HG03442 (cell line): ENCODE measurements around the gene ANKRD62.
A peak's percentile ranks its signal among the peaks of the same experiment; 100 is the strongest.

Experiments used
- ATAC-seq: cut with Tn5 transposase; IDR thresholded peaks from one replicate; pipeline ENCODE4 v1.9.1; 2021; ENCODE audit warnings: mild to moderate bottlenecking, moderate library complexity; ENCODE audit not compliant: unreplicated experiment

Gene ANKRD62

DNA sequence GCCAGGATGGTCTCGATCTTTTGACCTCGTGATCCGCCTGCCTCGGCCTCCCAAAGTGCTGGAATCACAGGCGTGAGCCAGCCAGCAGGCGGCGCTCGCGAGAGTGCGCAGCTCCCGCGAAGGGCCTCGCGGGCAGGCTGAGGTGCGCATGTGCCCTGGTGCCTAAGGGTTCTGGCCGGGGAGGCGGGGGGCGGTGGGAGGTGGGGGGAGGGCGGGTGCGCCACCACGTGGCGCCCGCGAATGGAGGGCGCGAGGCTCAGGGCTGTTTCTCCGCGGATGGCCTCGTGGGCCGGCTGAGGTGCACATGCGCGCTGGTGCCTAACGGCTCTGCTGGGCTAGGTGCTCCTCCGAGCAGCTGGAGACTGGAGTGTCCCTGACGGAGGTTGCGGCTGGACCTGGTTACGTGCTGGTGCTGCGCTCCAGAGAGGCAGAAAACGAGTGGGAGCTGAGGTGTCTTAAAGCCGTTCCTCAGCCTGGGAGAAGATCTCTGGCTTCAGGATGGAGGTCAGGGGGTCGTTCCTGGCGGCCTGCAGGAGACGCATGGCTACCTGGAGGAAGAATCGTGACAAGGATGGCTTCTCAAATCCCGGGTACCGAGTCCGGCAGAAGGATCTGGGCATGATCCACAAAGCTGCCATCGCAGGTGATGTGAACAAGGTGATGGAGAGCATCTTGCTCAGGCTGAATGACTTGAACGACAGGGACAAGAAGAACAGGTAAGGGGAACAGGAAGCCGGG lies at the start of gene ANKRD62:
TSS of gene ANKRD62 (plus strand) at position 324 of the 738 bp plus-strand sequence. CDS start at position 499, 175 bp downstream.
- no peak for ATAC-seq

DNA sequence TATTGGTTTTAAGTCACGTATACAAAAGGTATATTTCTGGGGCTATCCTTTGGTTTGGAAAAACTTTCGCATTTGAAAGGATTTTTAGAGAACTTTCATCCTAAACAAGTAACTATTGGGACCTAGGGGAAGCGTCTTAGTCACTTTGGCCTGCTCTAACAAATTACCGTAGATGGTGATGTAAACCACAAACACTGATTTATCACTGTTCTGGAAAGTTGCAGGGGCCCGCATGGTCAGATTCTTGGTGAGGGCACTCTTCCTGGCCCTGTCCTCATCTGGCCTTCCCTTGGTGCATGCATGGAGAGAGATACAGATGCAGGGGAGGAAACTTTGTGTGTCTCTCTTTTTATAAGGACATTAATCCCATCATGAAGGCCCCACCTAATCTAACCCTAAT lies 49.1 kb upstream of the ANKRD62 start:
- no peak for ATAC-seq

DNA sequence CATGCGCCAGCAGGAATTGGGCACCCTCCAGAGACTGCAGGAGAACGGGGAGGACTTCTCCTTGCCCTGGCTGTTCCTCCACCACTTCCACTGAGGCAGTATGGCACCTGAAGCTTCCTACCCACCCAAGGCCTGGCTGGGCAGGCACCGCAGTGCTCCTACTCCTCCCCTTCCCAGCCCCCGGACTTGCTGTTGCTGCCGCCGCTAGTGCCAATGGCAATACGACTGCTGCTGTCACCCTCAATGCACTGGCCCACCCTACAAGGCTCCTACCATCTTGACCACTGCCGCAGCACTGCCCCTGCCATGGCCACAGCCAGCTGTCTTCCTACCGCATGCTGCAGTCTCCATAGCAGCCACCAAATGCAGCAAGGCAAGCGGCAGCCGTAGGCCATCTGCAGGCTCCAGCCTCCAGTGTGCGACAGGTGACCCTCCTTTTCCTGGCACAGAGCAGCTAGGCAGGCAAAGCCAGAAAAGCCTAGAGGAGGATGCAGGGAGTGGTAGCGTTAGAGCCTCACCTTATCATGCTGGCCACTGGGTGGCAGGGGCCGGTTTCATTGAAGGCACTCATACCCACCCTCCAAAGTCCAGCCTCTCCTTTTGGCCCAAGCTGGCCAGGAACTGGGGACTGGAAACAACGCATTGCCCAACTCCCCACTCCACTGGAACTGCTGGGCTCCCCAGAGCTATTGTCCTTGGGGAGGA lies 47.4 kb upstream of the ANKRD62 start:
- no peak for ATAC-seq

DNA sequence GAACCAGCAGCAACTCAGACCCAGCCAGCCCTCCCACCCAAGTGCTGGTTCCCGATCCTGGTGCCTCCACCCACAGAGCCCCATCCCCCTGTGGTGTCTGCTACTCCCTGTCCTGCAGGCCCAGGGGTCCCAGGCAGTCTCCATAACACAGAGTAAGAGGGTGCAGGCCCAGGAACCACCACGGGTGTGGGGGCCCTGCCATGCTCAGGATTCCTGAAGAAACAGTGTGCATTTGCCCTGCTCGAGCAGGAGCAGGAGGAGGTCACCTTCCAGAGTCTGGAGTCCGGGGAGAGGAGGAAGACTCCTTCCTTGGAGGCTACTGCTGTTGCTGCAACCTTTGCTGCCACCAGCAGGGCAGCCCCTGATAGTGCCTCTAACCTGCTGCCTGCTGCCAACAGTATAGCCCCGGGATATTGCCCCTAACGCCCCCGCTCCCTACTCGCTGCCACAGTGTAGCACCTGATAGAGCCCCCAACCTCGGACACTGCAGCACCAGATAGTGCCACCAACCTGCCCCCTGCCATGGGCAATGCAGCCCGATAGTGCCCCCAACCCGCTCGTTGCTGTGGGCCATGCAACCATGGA lies 46.8 kb upstream of the ANKRD62 start:
- no peak for ATAC-seq

DNA sequence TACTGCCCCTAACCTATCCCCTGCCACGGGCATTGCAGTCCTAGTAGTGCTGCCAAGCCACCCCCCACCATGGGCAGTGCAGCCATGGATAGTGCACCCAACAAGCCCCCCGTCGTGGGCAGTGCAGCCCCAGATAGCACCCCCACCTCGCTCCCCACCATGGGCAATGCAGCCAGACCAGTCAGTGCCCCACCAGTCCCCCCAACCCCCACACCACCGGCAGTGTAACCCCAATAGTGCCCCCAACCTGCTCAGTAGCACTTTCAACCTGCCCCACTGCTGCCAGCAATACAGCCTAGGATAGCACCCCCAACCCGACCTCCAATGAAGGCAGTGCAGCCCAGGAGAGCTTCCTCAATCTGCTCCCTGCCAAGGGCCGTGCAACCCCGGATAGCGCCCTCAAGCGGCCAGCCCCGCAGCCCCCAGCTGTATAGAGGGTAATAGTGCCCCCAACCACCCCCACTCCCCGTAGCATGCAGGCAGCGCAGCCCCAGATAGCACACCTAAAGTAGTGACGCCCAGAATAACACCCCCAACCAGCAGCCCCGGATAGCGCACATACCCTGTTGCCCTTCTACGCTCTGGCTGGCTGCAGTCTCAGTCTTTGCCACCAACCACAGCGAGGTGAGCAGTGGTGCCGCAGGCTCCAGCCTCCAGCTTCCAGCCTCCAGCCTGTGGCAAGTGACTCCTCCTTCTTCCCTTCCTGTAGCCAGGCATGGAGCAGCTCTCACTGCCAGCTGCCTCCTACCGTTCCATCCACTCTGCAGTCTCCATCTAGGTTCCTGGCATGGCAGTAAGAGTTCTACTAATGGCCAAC lies 45.4 kb upstream of the ANKRD62 start:
- ATAC-seq: no peak

DNA sequence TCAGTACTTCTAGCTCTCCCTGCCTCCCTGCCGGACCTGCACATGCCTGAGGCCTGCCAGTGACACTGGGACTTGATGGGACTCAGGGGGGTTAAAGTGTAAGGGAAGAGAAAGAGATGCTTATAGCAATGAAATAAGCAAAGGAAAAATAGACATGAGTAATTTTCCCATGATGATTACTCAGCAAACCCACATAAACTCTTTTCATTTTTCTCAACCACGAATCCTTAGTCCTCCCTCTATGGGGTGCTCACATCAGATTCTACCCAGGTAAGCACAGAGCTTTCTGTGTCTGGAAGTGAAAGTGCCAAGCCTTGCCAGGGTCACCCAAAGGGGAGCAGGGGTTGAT lies 44.8 kb upstream of the ANKRD62 start:
- no peak for ATAC-seq

DNA sequence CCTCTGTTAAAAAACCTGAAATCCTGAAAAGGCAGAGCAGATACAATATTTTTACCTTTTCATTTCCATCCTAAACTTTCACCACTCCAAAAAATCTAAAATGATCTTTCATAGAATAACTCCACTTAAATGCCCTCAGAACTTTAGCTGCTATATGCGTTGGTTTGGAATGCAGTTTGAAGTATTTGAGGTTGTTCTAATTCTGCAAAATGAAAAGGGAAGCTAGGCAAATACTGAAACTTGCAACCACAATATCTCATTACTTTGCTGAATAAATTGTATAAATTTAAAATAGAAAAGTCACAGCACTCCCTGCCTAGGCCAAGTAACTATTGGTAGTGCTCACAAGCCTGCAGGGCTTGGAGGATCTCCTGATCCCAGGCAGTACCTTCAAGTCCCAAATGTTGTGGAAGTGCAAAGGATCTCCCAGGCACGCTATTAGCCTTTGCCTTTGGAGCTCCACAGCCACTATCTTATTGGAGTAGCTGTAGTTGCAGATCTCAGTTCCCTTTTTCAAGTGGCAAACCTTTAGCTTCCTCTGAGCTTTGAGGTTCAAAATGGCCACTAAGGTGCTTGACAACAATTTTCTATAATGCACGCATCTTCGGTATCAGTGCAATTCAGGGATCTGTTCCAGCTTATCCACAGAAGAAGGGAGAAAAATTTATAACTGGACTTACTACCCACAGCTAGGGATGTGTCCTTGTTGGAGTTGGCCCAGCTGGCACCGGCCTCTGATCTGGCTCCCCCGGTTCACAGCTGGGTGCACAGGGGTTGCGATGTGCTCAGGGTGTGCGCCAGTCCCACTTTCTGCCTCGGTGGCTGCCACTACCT lies 43.4 kb upstream of the ANKRD62 start:
- ATAC-seq: peak; percentile 81

DNA sequence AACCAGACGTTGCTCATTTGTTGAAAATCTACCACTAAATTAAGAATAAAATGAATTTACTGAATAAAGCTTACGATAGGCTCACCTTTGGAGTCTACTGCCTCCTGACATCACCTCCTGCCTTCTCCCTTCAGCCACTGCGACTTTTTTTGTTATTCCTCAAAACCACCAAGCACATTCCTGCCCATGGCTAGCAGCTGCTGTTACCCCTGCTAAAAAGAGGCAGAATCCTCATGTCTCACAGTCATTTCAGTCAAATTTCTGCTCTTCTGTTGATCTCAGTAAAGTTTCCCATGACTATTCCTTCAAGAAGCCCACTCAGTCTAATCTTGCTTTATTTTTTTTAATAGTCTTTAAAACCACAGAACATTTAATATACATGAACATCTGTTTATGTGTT lies 40.8 kb upstream of the ANKRD62 start:
- ATAC-seq: no peak

DNA sequence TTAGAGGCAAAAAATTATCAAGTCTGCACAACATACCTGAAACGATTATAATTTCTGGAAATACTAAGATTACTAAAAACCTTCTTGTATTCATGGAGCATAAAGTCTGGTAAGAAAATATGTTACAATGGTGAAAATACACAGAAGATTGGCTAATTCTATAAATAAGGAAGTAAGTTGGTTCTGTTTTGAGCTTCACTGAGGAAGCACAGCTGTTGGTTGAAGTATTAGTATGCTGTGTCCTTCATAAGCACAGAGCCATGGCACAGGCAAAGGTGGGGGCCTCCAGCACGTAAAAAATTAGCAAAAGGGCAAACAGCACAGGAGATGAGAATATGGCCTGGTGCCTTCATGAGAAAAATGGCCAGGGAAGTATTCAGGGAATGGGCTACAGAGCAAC lies 40.4 kb upstream of the ANKRD62 start:
- ATAC-seq: peak; percentile 48

DNA sequence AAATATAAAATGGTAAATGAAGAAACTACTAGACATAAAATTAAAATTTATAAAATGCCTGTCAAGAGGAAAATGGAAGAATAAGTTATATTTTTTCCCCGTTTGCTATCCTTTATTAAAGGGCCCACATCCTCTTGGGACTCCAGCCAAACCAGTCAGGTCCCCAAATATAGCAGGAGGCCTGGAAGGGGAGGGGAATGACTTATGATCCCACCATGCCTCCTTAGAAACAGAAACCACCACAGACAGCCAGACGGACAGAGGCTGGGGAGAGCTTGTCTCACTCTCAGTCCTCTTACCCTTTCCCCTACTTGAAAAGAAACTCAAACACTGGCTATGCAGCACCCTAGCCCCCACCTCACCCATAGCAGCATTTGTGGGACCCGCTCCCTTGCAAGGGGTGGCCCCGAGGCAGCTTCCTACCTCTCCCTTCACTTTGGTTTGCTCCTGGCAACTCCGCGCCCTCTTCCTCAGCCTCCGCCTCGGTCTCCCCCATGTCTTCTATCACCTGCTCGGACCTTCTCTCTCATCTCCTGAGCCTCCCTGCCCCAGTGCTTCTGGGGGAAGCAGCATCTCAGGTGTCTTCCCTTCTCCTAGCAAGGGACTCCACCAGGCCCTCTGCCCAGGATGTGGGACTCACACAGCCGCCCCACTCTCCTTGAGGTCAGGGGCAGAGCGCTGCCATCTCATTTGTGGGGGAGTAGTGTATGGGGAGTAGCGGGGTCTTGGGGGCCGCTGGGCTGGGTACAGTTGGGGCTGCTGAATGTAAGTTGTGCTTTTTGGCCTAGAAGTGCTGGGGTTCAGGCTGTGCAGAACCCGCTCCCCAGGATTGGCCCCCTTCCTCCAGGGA lies 37.4 kb upstream of the ANKRD62 start:
- ATAC-seq: no peak

DNA sequence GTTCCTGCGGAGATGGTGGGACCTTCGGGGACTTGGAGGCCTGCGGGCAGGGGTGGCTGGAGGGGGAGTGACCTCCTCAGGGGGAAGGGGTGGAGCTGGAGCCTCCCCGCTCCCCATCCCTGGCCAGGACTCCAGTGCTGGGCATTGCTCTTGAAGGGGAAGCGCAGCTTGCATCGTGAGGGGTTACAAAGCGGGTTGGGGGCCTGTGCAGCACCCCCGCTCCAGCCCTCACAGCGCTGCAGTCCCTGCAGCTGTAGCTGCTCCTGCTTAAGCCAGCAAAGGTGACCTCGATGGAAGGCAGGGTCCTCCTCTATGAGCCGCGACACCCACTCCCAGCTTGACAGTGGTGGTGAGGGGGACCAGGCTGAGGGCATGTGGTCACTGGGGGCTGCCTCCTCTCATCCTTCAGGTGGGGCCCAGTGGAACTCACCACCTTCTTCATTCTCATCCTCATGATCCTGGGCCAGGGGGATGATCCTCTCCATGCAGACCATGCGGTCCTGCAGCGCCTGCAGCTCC lies 36.7 kb upstream of the ANKRD62 start:
- ATAC-seq: no peak

DNA sequence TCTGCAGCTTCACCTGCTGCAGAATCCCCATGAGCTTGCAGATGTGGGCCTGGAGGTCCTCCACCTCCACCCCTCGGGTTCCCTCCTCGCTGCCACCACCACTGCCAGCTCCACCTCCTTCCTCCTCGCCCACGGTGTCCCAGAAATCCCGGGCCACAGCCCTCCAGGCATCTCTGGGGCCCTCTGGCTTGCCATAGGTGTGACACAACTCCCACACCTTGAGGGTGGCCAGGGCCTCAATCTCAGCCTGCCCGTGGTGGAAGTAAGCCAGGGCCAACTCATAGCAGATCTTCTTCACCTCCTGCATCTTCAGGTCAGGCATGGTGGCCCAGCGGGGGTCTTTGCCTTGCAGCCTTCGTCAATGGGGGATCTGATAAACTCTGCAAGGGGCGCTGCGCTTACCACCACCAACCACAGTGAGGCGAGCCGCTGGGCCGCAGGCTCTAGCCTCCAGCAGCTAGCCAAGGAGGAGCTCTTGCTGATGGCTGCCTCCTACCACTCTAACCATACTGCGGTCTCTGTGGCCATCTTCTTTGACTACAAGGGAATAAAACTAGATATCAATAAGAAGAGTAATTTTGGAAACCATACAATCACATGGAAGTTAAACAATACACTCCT lies 36.1 kb upstream of the ANKRD62 start:
- ATAC-seq: no peak

DNA sequence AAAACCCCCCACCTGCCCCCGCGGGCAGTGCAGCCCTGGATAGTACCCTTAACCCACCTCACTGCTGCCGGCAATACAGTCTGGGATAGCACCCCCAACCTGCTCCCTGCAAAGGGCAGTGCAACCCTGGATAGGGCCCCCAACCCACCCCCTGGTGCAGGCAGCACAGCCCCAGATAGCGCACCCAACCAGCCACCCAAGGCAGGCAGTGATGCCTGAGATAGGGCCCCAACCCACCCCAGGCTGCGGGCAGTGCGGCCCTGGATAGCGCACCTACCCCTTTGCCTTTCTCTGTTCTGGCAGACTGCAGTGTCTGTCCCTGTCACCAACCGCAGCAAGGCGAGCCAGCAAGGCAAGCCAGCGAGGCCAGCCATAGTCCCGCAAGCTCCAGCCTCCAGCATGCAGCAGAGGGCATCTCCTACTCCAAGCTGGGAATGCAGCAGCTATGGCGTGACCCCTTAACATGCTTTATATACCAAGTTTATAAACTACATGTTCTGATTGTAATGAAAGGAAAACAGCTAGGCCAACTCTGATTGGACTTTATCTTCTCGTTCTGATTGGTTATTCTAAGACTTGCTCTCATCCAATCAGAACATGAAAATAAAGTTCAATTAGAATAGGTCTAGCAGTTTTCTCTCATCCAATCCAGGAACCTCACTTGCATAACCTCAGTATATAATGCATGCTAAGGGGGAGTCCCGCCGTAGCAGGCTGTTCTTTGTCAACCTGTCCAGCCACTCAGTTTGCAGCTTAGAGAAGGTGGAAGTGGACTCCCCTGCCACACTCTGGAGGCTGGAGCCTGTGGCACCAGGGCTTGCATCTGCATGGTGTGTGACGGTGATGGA lies 34.1 kb upstream of the ANKRD62 start:
- no peak for ATAC-seq

DNA sequence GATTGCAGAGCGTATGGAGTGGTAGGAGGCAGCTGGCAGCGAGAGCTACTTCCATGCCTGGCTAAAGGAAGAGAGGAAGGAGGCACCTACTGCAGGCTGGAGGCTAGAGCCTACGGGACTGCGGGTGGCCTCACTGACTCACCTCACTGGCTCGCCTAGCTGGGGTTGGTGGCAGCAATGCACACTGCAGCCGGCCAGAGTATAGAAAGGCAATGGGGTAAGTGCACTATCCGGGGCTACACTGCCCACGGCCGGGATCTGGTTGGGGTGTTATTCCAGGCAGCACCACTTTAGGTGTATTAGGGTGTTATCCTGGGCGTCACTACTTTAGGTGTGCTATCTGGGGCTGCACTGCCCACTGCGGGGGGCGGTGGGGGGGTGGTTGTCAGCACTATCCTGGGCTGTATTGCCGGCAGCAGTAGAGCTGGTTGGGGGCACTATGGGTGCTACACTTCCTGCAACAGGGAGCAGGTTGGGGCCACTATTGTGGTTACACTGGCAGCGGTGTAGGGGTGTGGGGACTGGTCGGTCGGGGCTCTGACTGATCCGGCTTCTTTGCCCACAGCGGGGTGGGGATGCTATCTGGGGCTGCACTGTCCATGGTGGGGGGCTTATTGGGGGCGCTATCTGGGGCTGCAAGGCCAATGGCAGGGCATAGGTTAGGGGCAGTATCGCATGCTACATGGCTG lies 33.3 kb upstream of the ANKRD62 start:
- no peak for ATAC-seq

DNA sequence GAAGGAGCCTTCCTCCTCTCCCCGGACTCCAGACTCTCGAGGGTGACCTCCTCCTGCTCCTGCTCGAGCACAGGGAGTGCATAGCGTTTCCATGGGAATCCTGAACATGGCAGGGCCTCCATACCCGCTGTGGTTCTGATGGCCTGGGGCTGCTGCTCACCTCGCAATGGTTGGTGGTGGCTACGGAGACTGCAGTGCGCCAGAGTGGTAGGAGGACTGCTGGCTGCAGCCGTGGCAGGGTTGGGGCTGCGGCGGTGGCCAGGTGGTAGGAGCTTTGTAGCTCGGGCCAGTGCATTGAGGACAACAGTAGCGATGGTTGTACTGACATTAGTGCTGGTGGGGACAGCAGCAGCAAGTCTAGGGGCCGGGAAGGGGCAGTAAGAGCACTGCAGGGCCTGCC lies 32.0 kb upstream of the ANKRD62 start:
- no peak for ATAC-seq

DNA sequence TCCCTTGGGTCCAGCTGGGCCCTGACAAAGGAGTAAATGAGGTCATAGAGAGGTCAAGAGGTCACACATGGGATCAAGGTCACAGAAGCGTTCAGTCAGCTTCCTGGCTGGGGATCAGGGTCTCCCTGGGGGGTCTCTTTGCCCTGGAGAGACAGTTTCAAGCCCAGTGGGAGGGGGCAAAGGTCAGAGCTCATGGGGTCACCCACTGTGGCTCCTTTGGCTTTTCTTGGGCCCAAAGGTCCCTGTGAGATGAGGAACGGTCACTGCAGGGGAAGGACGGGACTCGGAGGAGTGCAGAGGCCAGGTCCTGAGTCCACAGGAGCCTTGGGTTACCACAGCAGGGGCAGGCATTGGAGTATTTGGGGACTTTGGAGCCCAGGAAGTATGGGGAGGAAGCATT lies 30.7 kb upstream of the ANKRD62 start:
- no peak for ATAC-seq

DNA sequence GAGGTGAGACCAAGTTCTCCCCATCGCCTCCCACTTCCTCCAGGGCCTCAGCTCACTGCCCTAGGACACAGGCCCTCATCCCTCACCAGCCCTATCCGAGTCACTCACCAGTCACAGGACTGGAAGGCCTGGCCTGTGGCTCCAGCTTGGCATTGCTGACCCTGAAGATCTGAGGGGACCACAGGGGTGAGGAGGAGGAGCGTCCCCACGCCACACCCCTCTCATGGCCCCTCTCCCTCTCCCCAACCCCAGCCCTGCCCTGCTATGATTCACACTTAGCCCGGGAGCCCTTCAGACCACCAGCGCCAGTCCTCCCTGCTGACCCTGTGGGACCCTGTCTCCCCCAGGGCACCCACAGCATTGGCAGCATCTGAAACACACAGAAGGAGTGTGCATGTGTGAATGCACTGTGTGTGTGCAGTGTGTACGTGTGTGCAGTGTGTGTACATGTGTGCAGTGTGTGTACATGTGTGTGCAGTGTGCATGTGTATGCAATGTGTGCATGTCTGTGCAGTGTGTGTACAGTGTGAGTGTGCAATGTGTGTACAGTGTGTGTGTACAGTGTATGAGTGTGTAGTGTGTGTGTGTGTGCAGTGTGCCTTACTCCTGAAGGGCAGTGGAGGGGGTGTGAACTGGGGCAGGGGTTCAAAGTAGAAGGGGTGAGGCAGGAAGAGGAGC lies 29.4 kb upstream of the ANKRD62 start:
- ATAC-seq: no peak
